Right hindlimb (tissue), 1 donor: ENCODE results near the gene CASQ2.
"Not testable (repeated sequence)": the region's sequence is repeated elsewhere in the genome, so short reads cannot be mapped to it uniquely, and the experiment has no call there.

Experiments used
- DNase-seq: peaks from one replicate; pipeline ENCODE4 v3.0.0-alpha.2; 2018

The CASQ2 gene

DNA sequence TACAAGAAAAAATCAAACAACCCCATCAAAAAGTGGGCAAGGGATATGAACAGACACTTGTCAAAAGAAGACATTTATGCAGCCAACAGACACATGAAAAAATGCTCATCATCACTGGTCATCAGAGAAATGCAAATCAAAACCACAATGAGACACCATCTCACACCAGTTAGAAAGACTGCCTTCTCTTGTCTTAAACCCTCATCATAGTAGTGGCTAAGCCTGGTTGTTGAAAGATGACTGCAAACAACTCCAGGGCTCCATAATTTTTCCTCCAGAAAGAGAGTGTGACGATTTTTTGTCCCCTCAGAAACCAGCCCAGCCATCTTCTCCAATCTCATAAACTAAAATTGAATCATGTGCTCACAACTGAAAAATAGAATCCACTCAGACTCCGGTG is 12.1 kb upstream of the CASQ2 start:
- not testable (repeated sequence) for DNase-seq

GRCh38 chr1:115779075-115779474 is 10.6 kb upstream of the CASQ2 start:
- not testable (repeated sequence) for DNase-seq

DNA sequence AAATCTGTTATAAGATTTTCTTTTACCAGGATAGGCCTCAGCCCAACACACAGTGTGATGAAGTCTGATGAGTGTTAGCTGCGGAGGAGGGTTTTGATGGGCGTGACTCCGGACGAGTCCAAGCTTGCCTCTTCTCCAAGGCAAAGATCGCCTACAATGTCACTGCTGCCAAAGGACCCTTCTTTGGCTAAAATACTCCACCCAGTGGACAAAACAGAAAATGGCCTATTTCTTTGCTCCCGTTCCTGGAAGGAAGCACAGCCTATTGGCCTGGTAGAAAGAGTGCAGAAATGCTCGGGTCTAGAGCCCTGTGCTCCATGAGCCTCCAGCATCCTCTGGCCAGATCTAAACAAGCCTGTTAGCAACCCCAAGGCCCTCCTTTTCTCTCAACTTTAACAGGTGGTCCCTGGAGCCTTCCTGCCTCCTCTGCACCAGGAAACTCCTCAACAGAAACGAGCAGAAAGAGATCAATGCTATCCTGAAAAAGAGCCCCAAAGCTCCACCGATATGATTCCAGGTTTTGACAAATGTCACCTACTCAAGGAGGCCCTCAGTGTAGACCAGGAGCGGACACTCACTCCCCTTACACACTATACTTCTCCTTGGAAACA is 3.4 kb upstream of the CASQ2 start:
- DNase-seq: peak; percentile 84

GRCh38 chr1:115771094-115771846 is 2.8 kb upstream of the CASQ2 start:
- no peak for DNase-seq

DNA sequence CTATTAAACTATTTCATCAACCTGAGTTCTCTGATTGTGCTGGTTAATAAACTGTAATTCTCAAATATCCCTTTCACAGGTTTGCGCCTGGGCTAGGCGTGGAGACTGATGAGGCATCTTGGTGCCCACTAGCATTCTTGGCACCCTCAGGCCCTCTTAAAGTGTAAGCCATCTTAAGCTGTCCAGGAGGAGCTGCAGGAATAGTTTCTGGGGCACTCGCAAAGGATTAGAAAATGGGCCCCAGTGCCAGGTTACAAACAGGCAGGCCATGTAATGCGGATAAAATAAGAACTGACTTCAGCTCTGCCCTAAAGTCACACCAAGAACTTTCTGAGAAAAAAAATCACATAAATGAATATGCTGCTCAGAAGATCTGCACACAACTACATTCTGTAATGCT is 1.1 kb downstream of the CASQ2 start:
- no peak for DNase-seq

- DNase-seq: no peak
Measured at GRCh38 chr1:115765091-115765490, 3.4 kb downstream of the CASQ2 start.

DNA sequence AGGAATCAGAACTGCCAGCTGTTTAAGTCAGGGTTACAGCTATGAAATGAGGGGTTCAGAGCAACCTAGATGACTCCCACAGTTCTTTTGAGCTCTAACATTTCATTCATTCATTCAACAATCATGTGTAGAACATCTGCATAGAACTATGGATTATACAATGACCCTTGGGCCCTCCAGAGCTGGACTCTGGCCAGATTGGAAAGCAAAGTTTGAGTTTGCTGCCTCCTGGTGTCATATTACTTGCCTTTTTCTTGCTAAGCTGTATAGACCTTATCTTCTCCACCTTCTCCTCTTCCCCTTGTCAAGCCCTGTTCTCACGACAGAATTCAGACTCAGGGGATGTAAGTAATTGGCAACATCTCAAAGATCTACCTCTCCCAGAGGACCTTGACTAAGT is 4.0 kb downstream of the CASQ2 start:
- peak; percentile 59 for DNase-seq

DNA sequence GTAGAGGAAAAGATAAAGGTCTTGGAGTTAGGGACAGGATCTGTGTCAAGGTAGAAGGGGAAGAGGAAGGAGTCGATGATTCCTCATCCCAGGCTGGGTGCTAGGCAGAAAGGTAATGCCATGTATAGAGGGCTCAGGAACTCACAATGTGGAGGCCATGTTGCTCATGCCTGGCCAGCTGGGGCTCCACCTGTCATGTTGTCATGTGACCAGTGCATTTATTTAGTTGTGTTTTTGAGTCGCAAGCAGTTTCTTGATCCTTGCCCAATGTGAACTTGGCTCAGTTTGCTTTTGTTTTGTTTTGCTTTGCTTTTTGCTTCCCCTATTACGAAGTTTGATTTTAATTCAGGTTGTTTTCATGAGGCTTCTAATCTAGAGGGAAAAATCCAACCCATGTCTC is 5.7 kb downstream of the CASQ2 start:
- DNase-seq: no peak

- DNase-seq: no peak
Measured at GRCh38 chr1:115761601-115762302, 6.8 kb downstream of the CASQ2 start.

- DNase-seq: no peak
Measured at GRCh38 chr1:115757856-115758255, 10.7 kb downstream of the CASQ2 start.

GRCh38 chr1:115757326-115757725 is 11.2 kb downstream of the CASQ2 start:
- DNase-seq: peak; percentile 57

GRCh38 chr1:115755456-115756370 is 12.8 kb downstream of the CASQ2 start:
- no peak for DNase-seq

- DNase-seq: peak; percentile 67
Measured at GRCh38 chr1:115753830-115754229, 14.7 kb downstream of the CASQ2 start.

GRCh38 chr1:115753361-115753760 is 15.2 kb downstream of the CASQ2 start:
- DNase-seq: no peak

- DNase-seq: no peak
Measured at GRCh38 chr1:115748401-115749150, 19.9 kb downstream of the CASQ2 start.

DNA sequence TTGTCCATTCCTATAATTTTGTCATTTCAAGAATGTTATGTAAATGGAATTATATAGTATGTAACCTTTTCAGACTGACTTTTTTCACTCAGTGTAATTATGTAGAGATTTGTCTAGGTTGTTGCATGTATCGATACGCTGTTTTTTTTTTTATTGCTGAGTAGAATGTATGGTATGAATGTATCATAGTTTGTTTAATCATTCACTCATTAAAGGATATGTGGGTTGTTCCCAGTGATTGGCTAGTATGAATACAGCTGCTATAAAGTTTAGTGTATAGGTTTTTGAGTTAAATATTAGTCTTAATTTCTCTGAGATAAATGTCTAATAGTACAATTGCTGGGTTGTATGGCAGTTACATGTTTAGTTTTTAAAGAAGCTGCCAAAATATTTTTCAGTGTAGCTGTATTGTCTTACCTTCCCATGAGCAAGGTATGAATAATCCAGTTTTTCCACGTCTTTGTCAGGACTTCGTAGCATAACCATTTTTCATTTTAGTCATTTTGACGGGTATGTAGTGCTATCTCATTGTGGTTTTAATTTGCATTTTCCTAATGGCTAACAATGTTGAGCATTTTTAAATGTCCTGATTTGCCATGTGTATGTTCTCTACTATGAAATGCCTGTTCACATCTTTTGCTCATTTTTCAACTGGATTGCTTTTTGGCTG is 22.4 kb downstream of the CASQ2 start:
- no peak for DNase-seq

DNA sequence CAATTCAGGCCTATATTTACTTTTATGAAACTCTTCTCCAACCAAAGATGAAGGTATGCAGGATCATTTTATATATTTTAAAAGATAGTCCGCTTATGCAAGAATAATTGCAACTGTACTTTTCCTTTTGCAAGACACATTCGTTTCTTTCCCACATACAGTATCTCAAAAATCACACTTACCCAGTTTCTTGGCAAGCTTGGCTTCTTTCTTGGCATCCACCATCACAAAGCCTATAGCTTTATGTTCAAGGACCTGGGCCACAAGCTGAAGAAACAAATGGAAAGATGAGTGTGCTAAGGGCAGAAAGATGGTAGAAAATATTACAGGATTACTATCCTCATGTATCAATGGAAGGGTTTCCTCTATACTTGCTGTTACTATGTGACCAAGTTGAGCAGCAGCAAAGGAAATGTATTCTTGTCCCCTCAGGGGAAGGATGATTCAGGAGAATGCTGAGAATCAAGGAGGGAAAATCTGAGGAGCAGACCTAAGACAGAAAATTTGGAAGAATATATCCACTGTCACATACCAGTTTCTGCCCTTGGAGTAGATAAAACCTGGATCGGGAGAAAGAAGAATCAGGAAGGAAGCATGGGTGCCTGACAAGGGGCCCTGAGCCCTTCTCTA is 23.8 kb downstream of the CASQ2 start:
- no peak for DNase-seq

GRCh38 chr1:115740811-115741210 is 27.7 kb downstream of the CASQ2 start:
- DNase-seq: no peak

GRCh38 chr1:115732316-115732715 is 36.2 kb downstream of the CASQ2 start:
- DNase-seq: no peak

- no peak for DNase-seq
Measured at GRCh38 chr1:115729756-115730155, 38.8 kb downstream of the CASQ2 start.

DNA sequence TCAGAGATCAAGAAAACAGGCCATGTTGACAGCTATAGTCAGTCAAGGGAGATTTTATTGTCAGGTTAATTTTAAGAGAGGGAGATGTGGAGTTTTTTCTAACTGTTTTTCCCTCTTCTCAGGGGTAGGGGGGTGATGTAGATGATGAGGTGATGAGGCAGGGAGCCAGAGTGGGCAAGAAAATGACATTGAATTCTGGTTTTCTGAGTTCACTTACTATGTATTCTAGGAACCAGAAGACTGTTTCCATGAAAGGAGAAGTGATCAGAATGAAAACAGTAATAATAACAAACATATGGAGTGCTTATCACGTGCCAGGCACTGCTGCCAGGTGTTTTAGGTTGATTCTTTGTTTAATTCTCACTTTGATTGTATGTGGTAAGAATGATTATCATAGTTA is 40.2 kb downstream of the CASQ2 start:
- DNase-seq: no peak
